Islet of Langerhans (tissue), 1 donor: ENCODE data around the gene SRSF1.
"Not testable (repeated sequence)": the region's sequence is repeated elsewhere in the genome, so short reads cannot be mapped to it uniquely, and the experiment has no call there.

ENCODE experiments used
- FAIRE-seq: peaks from one replicate; lab custom pipeline; 2011; peaks lifted over from hg19 to GRCh38; lab: Jason Lieb, UNC

SRSF1 gene

DNA sequence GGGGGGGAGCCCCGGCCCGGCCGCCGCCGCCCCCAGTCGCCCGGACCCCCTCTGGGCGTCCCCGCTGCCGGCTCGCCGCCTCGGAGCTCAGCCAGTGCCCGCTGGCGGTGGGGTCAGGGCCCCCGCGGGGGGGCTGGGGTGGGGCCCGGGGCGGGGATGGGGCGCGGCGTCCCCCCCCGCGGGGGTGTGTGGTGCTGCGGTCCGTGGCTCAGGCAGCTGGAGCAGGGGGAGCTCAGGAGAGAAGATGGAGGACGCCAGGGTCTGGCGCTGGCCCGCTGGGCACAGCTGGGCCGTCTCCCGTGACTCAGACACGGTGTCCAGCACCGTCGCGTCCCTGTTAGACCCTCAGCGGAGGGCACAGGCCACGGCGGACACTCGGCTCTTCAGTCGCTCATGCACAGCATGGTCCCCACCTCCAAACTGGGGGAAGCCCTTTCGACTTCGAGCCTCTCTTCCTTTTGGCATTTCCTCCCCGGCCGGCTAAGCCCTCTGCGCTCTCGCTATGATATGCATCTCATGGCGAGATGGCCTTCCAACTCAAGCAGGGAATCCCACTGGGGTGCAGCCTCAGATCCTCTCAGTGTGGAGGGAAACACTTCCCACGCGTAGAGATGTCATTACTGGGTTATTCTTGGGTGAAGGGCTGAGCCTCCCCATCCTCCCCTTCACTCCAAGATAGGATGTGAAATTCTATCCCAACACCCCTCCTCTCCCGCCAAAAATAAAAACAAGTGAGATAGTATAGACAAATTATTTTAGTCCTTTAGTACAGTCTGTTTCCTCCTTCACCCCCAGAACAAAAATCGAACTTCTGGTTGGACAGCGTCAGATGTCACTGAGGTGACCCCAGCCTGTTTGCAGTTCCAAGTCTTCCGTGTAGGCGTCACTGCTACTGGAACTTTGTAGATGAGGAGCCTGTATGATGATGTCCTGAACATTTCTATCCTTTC is 18.5 kb downstream of the SRSF1 start:
- no peak for FAIRE-seq

DNA sequence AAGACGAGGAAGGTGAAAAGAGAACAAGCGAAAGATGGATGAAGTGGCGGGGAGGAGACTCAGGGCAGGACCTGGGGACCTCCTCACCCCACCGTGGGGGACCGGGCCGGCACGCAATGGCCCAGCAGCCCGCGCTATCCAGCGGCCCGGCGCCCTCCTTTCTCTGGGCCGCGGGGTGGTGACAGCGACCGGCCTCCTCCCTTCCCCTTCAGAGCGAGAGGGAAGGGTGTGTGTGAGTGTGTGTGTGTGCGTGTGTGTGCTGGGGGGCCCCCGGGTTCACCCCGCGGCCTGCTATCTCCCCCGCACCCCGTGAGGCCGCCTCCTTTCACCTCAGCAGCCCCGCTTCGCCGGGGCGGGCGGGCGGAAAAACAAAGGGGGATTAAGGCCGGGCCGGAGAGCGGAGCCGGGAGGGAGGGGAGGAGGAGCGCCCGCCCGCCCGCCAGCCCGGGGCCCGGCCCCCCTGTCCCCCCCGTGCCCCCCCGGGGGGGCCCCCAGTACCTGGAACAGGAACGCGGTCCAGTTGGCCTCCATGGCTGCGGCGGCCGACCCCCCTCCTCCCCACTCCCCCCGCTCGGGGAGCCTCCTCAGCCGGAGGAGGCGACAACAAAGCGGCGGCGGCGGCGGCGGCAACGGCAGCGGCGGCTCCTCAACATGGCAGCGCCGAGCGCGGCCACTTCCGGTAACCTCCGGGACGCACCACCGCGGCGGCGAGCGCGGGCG is 19.3 kb downstream of the SRSF1 start, which contains the start of gene VEZF1:
Gene VEZF1, minus strand, starts transcription at position 674 of the 720 bp plus-strand sequence. Its CDS starts 143 bp downstream, at position 531.
- no peak for FAIRE-seq

DNA sequence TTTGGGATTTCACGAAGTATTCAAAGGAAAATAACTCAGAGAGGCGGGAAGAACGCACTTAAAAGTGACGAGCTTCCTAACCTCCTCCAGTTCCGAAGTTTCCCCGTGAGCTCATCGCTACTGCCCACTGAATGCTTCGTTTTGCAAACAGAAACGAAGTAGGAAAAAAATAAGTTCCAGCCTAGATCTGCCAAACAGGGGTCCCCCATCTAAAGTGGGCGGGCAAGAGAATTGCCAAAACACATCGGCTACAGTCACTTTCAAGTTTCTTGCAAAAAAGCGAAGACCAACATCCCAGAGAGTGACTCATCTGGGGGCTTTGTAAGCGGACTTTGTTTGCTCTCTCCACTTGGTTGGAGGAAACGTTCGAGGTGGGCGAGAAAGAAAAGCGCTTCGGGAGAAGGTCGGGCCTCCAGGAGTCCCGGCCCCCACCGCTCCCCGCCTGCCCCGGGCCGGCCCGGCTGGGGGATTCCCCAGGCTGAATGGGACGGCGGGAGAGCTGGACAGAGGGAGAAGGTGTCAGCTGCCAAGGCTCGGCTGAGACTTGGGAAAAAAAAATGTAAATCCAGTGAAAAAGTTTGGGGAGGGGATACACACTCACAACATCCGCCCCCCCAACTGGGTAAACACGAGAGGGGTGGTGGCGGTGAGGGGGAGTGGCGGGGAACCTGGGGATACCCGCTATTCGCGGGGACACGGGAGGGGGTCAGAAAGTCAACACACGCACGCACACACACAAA is 20.0 kb downstream of the SRSF1 start:
- no peak for FAIRE-seq

DNA sequence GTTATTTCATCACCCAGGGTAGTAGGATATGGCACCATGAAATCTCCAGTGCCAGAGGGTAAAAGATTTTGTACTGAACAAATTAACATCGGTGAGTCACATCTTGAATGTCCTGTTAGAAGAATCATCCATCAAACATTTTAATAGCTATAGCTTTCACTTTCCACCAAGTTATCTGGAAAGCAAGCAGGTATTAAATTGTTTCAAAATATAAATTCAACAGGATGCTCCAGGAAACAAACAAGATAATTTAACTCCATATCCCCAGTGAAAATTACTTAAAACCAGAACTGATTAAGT is 21.4 kb downstream of the SRSF1 start:
- FAIRE-seq = no peak

DNA sequence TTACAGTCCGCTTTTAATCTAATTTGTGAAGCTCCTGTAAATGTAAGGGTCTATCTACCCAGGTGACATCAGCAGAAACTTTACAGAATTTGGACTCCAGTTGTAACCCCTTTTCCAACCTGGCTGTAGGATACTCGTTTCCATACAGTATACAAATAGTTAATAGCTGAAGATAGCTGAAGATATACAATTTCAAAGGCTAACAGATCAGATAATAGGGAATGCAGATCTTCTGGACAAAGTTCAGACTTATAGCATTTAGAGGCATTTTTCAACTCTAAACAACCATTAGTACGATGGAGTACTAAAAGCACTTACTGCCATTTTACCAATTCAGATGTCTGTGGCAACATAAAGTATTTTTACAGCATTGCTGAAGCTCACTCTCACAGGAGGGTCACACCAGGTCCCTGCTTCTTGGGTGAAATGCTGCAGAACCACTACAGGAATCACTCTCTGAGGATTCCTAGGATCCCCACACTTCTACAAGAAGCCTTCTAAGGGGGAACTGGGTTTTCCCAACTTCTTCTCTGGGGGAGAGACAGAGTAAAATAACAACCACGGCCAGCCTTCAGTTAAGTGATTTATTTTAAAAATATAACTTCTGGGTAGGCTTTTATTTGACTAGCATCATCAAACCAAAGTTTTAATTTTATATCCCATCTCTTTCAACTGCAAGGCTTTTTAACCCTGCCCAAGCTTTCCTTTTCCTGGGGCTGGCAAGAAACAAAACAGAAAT is 21.9 kb downstream of the SRSF1 start:
- FAIRE-seq = no peak

DNA sequence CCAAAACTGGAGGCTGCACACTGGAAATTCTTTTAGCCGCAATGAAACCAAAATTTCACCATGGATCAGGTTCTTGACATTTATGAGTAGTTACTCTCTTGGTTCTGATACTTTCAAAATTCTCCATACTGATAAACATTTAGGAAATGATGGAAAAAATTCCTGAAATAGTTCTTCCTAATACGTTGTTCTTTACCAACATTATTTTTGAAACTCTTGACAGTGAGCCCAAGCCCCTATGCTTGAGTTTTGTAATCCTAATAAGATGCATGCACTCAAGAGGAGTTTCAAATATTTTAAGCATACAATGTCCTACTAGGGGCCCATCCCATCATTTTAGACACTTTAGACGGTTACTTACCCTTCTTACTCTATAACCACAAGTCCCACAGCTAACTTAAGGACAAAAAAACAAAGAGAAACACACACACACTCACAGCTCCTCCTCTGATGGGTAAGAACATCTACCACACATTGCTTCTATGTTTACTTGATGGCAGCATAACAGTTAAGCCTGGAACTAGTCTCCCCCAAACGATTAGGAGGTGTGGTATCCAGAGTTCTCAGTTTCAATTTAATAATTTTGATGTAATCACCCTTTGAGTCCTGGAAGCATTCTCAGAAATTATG is 22.7 kb downstream of the SRSF1 start:
- FAIRE-seq = no peak

DNA sequence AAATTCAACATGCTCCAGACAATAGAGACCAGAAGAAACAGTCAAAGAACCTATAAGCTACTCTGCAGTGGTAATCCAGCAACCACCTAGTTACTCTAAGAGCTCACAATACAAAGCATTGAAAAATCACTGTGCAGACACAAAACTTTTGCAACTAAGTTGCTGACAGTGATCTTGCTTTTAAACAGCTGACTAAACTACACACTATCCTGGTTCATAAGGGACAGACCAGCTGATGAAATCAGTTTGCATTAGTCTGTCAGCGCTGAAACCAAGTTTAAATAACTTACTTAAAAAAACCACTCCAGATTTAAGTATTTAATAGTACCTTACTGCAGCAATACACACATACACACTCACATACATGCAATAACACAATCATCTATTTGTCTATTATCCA is 23.6 kb downstream of the SRSF1 start:
- FAIRE-seq = no peak

DNA sequence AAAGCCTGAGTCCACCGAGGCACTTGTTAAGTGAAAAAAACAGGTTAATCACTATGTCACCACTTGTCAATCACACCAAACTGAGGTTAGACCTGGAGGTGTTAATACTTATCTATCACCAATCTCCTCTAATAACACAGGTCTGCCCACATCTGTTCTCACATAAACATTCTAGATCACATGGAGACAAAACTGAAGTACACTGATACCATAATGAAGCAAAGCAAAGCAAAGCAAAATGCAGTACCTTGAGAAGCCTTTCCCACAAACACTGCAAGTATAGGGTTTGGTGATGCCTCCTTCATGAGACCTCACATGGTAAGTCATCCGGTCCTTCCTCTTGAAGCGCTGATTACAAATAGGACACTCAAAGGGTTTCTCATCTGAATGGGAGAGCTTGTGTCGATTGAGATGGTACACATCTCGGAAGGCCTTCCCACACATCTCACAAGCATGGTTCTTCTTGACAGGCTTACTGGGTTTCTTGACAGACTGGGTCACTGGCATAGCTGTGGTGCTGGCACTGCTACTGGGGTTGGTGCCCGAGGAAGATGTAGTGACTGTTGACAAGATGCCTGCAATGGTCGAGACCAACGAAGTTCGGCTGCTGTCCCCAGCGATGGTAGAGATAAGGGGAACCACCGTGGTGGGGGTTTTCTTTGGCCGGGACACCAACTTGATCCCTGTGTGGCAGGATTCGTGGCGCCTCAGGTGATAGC is 24.4 kb downstream of the SRSF1 start:
- FAIRE-seq = no peak

DNA sequence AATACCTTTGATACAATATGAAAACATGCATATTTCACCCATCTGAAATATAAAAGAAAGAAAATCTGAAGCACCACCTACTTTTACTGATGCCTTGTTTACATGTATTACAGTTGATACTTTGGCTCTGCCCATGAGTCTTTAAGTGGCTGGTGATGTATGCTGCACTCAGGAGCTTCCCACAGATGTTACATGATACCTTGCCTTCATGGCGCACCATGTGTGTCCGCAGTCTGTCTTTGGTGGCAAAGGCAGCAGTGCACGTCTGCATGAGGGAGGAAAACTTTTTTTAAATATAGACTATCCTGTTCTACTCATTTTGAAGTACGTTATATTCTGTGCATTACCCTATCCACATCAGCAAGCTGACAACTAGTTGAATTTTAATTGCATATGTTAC is 26.5 kb downstream of the SRSF1 start:
- no peak for FAIRE-seq

DNA sequence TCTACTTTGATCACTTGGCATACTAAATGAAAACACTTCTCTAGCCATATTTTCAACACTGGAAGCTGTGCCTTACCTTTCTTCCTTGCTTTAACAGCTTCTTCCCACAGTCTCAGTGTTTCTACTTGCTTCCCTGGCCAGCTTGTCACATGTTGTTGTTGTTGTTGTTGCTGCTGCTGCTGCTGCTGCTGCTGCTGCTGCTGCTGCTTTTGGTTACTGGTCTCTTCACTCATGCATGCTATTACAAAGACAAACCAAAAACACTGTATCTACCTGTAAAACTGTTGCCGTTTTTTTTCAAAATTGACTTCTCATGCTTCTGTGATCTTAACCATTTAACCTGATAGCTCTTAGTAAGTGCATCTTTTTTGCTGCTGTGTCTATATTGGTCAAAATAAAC is 28.0 kb downstream of the SRSF1 start:
- FAIRE-seq = no peak

DNA sequence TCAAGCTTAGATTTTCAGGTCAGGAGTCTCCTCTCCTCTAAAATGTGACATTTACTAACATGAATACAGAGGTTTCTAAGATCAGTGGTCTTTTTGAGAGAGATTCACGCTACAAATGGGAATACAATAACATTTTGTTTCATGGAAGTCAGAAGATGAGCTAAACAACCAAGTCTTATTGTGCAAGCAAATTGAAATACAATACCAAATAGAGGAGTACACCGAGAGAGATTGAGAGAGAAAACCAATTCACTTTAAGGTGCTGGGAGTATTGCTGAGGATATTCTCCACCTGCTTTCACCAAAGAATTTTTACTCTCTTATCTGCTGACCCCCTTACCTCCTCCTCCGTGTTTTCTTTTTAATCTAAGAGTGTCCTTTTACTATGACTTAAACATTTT is 30.5 kb downstream of the SRSF1 start:
- FAIRE-seq = no peak

DNA sequence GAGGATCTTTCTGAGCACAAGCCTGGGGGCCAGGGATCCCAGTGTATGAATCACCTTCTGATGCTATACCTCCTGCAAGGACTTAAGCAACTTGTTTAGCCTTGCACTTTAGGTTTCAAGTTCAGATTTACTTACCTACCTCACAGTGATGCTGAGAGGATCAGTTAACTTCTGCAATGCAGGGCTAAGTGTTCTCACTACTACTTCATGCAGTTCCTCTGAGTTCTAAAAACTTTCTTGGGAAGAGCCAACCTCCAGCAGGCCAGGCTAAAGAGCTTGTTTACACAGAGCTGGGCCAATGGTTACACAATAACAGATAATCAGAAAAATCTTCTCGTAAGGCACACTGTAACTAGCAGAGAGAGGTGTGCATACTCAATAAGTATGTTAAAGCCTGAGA is 32.0 kb downstream of the SRSF1 start:
- FAIRE-seq = no peak

DNA sequence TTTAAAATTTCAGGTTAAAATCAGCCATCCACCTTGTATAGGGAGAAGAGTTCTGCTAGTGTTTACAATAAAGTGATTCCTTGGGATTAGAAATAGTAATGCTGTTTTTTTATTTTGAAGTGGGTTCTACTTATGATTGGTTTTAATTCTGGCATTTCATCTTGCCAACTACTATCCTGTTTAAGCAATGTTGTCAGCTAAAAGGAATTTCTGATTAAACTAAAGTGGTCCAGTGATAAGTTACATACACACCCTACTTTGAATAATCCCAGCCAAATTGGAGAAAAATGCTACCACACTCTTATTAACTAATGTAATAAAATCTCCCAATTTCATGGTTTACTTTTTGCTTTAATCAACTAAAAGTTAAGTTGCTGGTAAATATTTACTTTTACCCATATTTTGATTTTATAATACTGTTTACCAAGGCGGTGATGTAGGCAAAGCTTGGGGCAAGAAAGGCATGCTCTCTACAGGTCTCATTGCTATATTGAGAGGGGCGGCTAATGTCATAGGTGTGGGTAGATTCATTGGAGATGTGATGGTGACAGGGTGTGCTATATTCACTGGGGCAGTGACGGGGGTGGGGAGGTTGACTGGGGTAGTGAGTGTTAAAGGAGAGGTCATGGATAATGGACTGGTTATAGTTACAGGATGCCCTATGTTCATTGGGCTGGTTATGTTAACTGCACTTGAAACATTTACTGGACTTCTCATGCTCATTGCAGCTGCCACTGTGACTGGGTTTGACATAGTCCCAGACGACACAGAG is 32.8 kb downstream of the SRSF1 start:
- not testable (repeated sequence) for FAIRE-seq

DNA sequence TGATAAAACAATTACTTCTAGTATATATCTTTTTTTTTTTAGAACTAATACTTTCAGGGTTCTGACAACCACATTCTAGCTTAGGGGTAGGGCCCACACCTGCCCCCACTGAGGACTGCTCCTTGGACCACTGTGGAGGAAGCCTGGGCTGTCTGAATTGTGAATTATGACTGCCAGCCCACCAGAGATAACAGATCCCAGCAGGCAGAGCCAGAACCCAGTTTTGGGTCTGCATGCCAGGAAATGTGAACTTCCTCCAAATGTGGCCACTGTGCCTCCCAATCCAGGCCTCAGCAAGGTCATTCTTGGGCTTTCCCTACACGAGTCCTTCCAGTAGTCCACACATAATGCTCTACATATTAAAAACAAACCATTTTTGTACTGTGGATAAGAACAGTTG is 34.9 kb downstream of the SRSF1 start:
- FAIRE-seq = no peak

DNA sequence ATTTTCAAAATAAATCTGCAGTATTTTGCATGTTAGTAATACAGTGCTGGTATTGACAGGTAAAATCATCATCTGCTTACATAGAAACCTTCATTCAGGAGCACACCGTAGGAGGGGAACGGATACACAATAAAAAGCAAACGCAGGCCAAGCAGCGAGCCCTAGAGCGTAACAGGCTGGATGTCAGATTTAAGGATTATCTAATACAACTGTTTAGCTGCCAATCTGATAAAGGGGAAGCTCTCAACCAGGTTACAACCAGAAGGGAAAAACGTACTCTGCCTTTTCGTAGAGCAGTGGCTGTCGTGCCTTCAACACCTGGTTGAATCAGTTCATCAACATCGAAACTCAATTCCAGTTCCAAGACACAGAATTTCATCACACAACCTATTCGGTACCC is 35.5 kb downstream of the SRSF1 start:
- no peak for FAIRE-seq

DNA sequence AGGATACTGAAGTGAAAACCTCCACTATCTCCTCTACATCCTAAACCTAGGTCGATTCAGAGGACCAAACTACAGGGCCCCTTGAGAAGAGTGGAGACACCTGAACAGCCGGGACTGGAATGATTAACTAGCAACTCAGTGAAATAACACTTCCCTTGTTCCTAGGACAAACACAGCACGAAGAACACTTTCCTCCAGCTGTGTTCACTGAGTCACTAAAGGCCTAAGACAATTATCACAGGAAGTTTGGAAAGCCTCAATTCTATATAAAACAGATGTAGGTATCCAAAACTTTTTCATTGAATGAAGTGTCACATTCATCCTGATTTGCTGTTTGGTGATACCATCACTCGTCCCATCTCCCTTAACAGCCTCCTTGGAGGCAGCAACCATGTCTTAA is 36.3 kb downstream of the SRSF1 start:
- FAIRE-seq = no peak

DNA sequence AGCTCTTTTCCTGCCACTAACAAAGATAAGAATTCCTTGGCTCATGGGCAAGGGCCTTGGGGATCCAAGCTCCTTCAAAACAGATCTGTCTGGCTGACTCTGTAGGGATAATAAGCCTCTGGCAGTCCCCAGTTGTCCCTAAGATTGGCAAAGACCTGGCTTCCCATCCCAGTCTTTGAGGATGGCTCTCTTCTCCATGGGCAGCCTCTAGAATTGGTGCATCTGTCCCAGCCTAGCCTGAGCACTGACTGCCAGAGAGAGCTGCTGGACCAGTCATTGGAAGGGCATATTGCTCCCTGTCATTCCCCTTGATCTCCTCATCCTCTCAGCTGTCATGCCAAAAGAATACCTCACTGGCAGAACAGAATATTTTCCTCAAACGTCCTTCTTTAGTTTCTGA is 38.6 kb downstream of the SRSF1 start:
- no peak for FAIRE-seq

DNA sequence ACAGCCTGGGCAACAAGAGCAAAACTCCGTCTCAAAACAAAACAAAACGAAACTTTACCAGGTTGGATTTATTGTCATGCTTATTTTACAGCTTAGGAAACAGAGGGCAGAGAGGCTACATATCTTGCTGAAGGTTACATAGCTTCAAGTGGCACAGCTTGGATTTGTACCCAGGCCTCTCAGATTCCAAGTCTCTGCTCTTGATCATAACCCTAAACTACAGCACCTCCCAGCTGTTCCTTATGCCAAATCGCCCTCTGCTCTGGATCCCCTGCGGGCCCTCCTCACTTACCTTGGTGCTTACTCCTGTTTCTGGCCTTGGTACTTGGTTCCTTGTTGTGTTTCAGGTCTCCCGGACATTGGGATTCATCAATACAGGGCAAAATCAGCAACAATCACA is 40.2 kb downstream of the SRSF1 start:
- no peak for FAIRE-seq

DNA sequence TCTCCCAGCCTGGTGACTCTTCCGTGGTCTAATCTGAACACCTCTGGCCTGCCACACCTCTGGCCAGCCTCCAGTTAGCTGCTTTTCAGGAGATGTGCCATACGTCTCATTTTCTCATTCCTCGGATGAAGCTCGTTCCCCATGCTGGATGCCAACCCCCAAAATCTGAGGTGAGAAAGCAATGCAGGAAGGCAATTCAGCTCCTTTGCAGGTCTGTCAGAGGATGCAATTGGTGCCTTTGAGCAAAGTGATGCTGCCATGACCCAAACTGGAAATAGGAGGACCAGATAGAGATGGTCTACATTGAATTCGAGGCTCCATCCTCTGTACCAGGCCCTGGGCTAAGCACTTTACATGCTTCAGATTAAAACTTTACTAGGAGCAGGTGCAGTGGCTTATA is 40.8 kb downstream of the SRSF1 start:
- no peak for FAIRE-seq

DNA sequence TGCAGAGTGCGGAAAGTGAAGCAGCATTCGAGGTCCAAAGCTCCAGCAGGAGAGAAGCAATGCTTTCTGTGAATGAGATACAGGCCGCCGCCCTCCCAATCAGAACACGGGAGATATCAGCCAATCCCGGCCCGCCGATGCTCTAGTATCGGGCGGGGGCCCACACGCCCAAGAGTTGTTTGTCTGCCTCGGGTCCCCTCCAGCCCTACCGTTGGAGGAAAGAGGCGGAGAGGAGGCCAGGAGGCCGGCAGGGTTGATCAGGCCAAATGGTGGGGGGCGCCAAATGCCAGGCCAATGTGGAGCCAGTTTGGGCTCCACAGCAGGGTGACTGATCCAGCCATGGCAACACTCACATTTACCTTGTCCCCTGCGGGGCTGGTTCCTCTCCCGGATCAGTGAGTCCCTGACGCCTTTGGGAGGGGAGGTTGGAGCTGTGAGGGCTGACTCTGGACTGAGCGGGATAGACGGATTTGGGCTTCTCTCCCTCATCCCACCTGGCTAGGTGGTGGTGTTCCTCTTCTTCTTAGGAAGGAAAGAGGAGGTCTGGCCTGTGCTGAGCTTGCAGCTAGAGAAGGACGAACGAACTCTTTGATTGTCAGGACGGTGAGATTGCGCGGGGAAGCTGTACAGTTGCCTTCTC is 41.4 kb downstream of the SRSF1 start:
- FAIRE-seq = no peak
